Measurements from ENCODE around the gene ANKRD33.

DNA sequence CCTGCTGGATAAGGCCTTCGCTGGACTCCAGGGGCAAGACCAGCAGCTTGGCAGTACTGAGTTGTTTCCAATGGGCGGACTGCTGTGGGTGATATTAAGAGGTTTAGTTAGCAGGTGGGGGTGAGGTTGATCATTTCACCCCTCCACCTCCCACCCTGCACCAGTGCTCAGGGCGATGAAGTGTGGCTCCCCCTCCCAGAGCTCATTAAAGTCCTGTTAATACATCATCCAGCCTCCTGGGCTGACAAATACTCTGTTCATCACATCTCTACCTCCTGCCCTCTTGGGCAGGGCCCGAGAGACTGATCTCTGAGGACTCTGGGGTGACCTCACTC is 37.0 kb upstream of the ANKRD33 start:
- TF ChIP-seq, protein P1, sequence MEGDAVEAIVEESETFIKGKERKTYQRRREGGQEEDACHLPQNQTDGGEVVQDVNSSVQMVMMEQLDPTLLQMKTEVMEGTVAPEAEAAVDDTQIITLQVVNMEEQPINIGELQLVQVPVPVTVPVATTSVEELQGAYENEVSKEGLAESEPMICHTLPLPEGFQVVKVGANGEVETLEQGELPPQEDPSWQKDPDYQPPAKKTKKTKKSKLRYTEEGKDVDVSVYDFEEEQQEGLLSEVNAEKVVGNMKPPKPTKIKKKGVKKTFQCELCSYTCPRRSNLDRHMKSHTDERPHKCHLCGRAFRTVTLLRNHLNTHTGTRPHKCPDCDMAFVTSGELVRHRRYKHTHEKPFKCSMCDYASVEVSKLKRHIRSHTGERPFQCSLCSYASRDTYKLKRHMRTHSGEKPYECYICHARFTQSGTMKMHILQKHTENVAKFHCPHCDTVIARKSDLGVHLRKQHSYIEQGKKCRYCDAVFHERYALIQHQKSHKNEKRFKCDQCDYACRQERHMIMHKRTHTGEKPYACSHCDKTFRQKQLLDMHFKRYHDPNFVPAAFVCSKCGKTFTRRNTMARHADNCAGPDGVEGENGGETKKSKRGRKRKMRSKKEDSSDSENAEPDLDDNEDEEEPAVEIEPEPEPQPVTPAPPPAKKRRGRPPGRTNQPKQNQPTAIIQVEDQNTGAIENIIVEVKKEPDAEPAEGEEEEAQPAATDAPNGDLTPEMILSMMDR (IDR thresholded peaks at IDR 0.05): no peak
- TF ChIP-seq POLR2A (IDR thresholded peaks at IDR 0.05): no peak

Data from thyroid gland (tissue), 4 donors.